Measurements from ENCODE around the gene IL12RB2.
A peak's percentile ranks its signal among the peaks of the same experiment; 100 is the strongest.

IL12RB2 gene

GRCh38 chr1:67313934-67314671 is 6.4 kb downstream of the IL12RB2 start:
- DNase-seq = no peak

- DNase-seq = no peak
Measured at GRCh38 chr1:67314696-67315095, 7.0 kb downstream of the IL12RB2 start.

GRCh38 chr1:67316180-67316902 is 8.7 kb downstream of the IL12RB2 start:
- DNase-seq = no peak

- DNase-seq = no peak
Measured at GRCh38 chr1:67316918-67317317, 9.2 kb downstream of the IL12RB2 start.

GRCh38 chr1:67317803-67318202 is 10.1 kb downstream of the IL12RB2 start:
- no peak for DNase-seq

- DNase-seq = no peak
Measured at GRCh38 chr1:67322442-67322841, 14.8 kb downstream of the IL12RB2 start.

GRCh38 chr1:67323087-67323486 is 15.4 kb downstream of the IL12RB2 start:
- no peak for DNase-seq

GRCh38 chr1:67324068-67324467 is 16.4 kb downstream of the IL12RB2 start:
- DNase-seq = no peak

GRCh38 chr1:67327864-67328466 is 20.3 kb downstream of the IL12RB2 start:
- no peak for DNase-seq

- DNase-seq = no peak
Measured at GRCh38 chr1:67332653-67333529, 25.2 kb downstream of the IL12RB2 start.

- DNase-seq = no peak
Measured at GRCh38 chr1:67333603-67334002, 25.9 kb downstream of the IL12RB2 start.

- DNase-seq = no peak
Measured at GRCh38 chr1:67335411-67335810, 27.7 kb downstream of the IL12RB2 start.

GRCh38 chr1:67336157-67336556 is 28.5 kb downstream of the IL12RB2 start:
- DNase-seq = no peak

GRCh38 chr1:67336783-67337182 is 29.1 kb downstream of the IL12RB2 start:
- no peak for DNase-seq

GRCh38 chr1:67338642-67339041 is 31.0 kb downstream of the IL12RB2 start:
- no peak for DNase-seq

- DNase-seq = no peak
Measured at GRCh38 chr1:67339623-67340343, 32.1 kb downstream of the IL12RB2 start.

GRCh38 chr1:67342076-67342890 is 34.6 kb downstream of the IL12RB2 start:
- peak; percentile 77 for DNase-seq

GRCh38 chr1:67345556-67345955 is 37.9 kb downstream of the IL12RB2 start:
- DNase-seq = no peak

GRCh38 chr1:67346982-67347381 is 39.3 kb downstream of the IL12RB2 start:
- no peak for DNase-seq

- no peak for DNase-seq
Measured at GRCh38 chr1:67347688-67348472, 40.2 kb downstream of the IL12RB2 start.
